H1 (cell line): ENCODE measurements around the gene CDH16. TPM values are rescaled to one million over a fixed set of nuclear protein-coding genes. Genes with fewer than 3 reads are reported as not detected.

ENCODE experiments used
- CTCF ChIA-PET: fragments of 300-600 bp; sonication (Branson Sonifier 250); formaldehyde crosslinking; loops from one replicate; lab custom pipeline; 2021; ENCODE audit not compliant: partially characterized antibody; lab: Charles Lee
- POLR2A ChIA-PET: fragments of 300-600 bp; sonication (Branson Sonifier 250); formaldehyde crosslinking; loops from one replicate; lab custom pipeline; 2021; ENCODE audit warnings: inconsistent platforms; ENCODE audit not compliant: partially characterized antibody; lab: Charles Lee
- DNase-seq, 2 experiments: peaks; one replicate each; pipeline versions ENCODE4 v3.0.0 to v3.0.0-alpha.2; 2010 to 2022; ENCODE audit warnings: low spot score in 2 of 2, low read depth in 1 of 2, mixed read lengths in 1 of 2
- FAIRE-seq: peaks from 2 replicates; lab custom pipeline; 2011; peaks lifted over from hg19 to GRCh38; lab: Jason Lieb, UNC
- H2AFZ ChIP-seq: 2 replicates; pipeline ENCODE4 v1.8.1; 2012; ENCODE audit warnings: low read length, inconsistent platforms
- H2AK5ac ChIP-seq: 2 replicates; pipeline ENCODE4 v1.6.1; 2013; ENCODE audit warnings: low read depth, low read length
- H2BK120ac ChIP-seq: replicated peaks from 2 replicates; pipeline ENCODE3; 2013; ENCODE audit warnings: low read depth, low read length, inconsistent platforms
- H2BK12ac ChIP-seq: 2 replicates; pipeline ENCODE4 v1.6.1; 2013; ENCODE audit warnings: low read depth, low read length
- H2BK15ac ChIP-seq: 2 replicates; pipeline ENCODE4 v1.6.1; 2013; ENCODE audit warnings: low read length
- H2BK20ac ChIP-seq: 2 replicates; pipeline ENCODE4 v1.6.1; 2013; ENCODE audit warnings: low read length
- H2BK5ac ChIP-seq: 2 replicates; pipeline ENCODE4 v1.6.1; 2013; ENCODE audit warnings: low read depth, low read length
- H3K14ac ChIP-seq: 2 replicates; pipeline ENCODE4 v1.6.1; 2013; ENCODE audit warnings: inconsistent platforms; ENCODE audit not compliant: insufficient read length
- H3K18ac ChIP-seq: 2 replicates; pipeline ENCODE4 v1.6.1; 2013; ENCODE audit warnings: low read length; ENCODE audit errors: extremely low read depth
- H3K23ac ChIP-seq: 2 replicates; pipeline ENCODE4 v1.6.1; 2013; ENCODE audit warnings: inconsistent platforms; ENCODE audit not compliant: insufficient read length
- H3K23me2 ChIP-seq: 2 replicates; pipeline ENCODE4 v1.6.1; 2013; ENCODE audit warnings: low read depth, low read length
- H3K27ac ChIP-seq: 2 replicates; pipeline ENCODE4 v1.6.1; 2011; ENCODE audit warnings: low read depth, low read length, inconsistent platforms
- H3K27me3 ChIP-seq, 4 experiments: replicated peaks in 1 of 4; 1 replicate in 1 of 4; 2 replicates in 3 of 4; pipeline versions ENCODE4 v1.6.1 to v1.8.1; 2011 to 2013; ENCODE audit warnings: low read length in 3 of 4, mild to moderate bottlenecking in 3 of 4, inconsistent platforms in 2 of 4, mixed read lengths in 2 of 4, moderate library complexity in 1 of 4; ENCODE audit not compliant: control insufficient read depth in 3 of 4, insufficient read depth in 3 of 4; ENCODE audit errors: extremely low read depth in 1 of 4
- H3K36me3 ChIP-seq, 4 experiments: 2 replicates each; pipeline versions ENCODE4 v1.6.1 to v1.8.1; 2011 to 2013; ENCODE audit warnings: mild to moderate bottlenecking in 4 of 4, low read length in 3 of 4, moderate library complexity in 2 of 4, control low read depth in 1 of 4, inconsistent platforms in 1 of 4; ENCODE audit not compliant: insufficient read depth in 4 of 4, control insufficient read depth in 2 of 4
- H3K4ac ChIP-seq: replicated peaks from 2 replicates; pipeline ENCODE3; 2013; ENCODE audit warnings: low read length, low read depth, mixed read lengths, inconsistent platforms; ENCODE audit not compliant: insufficient read length
- H3K4me1 ChIP-seq, 4 experiments: replicated peaks in 1 of 4; 1 replicate in 1 of 4; 2 replicates in 3 of 4; pipeline versions ENCODE4 v1.6.1 to v1.8.1; 2011 to 2013; ENCODE audit warnings: low read length in 3 of 4, inconsistent platforms in 2 of 4, mixed read lengths in 1 of 4; ENCODE audit not compliant: insufficient read depth in 4 of 4, control insufficient read depth in 3 of 4
- H3K4me2 ChIP-seq, 2 experiments: 2 replicates each; pipeline versions ENCODE4 v1.6.1 to v1.8.1; 2011 to 2013; ENCODE audit warnings: low read depth in 2 of 2, low read length in 2 of 2, control low read depth in 1 of 2, inconsistent platforms in 1 of 2, mild to moderate bottlenecking in 1 of 2; ENCODE audit not compliant: insufficient read depth in 1 of 2
- H3K4me3 ChIP-seq, 4 experiments: fragments of 200-600, 300-600 bp in 1 of 4; sonication (generic), shearing (Covaris generic), sonication (Bioruptor Twin) in 1 of 4; 2 replicates each; pipeline versions ENCODE4 v1.5.1 to v1.8.1; 2011 to 2016; ENCODE audit warnings: low read length in 4 of 4, low read depth in 3 of 4, control low read depth in 2 of 4, inconsistent platforms in 2 of 4, mild to moderate bottlenecking in 2 of 4, mixed read lengths in 1 of 4, moderate library complexity in 1 of 4; ENCODE audit not compliant: insufficient read depth in 2 of 4; ENCODE audit errors: extremely low read depth in 1 of 4
- H3K56ac ChIP-seq: replicated peaks from 2 replicates; pipeline ENCODE3; 2013; ENCODE audit warnings: low read depth, mild to moderate bottlenecking, mixed read lengths, low read length, inconsistent platforms; ENCODE audit not compliant: insufficient read length
- H3K79me1 ChIP-seq: 2 replicates; pipeline ENCODE4 v1.6.1; 2013; ENCODE audit warnings: low read depth, low read length, control low read depth
- H3K79me2 ChIP-seq, 2 experiments: 2 replicates each; pipeline versions ENCODE4 v1.6.1 to v1.8.1; 2012 to 2013; ENCODE audit warnings: low read length in 2 of 2, mild to moderate bottlenecking in 2 of 2, inconsistent platforms in 1 of 2; ENCODE audit not compliant: insufficient read depth in 2 of 2, control insufficient read depth in 1 of 2
- H3K9ac ChIP-seq, 4 experiments: replicated peaks in 1 of 4; 1 replicate in 1 of 4; 2 replicates in 3 of 4; pipeline versions ENCODE4 v1.6.1 to v1.8.1; 2011 to 2013; ENCODE audit warnings: low read depth in 3 of 4, low read length in 3 of 4, control low read depth in 2 of 4, mild to moderate bottlenecking in 2 of 4, moderate library complexity in 2 of 4, inconsistent platforms in 1 of 4; ENCODE audit errors: extremely low read depth in 1 of 4
- H3K9me3 ChIP-seq, 2 experiments: 2 replicates each; pipeline versions ENCODE4 v1.6.1 to v1.8.1; 2012 to 2013; ENCODE audit warnings: mild to moderate bottlenecking in 2 of 2, moderate library complexity in 2 of 2, control low read depth in 1 of 2, inconsistent platforms in 1 of 2, low read depth in 1 of 2, low read length in 1 of 2, mixed read lengths in 1 of 2; ENCODE audit not compliant: insufficient read depth in 2 of 2
- H4K20me1 ChIP-seq, 2 experiments: replicated peaks in 1 of 2; 2 replicates each; pipeline versions ENCODE3 to v1.8.1; 2011 to 2013; ENCODE audit warnings: inconsistent platforms in 2 of 2, low read length in 2 of 2, mild to moderate bottlenecking in 1 of 2; ENCODE audit not compliant: insufficient read depth in 2 of 2, control insufficient read depth in 1 of 2
- H4K5ac ChIP-seq: 2 replicates; pipeline ENCODE4 v1.6.1; 2013; ENCODE audit warnings: low read length, low read depth, mixed read lengths, inconsistent platforms; ENCODE audit not compliant: insufficient read length
- H4K8ac ChIP-seq: 2 replicates; pipeline ENCODE4 v1.8.0; 2013; ENCODE audit warnings: mild to moderate bottlenecking, moderate library complexity, low read length, inconsistent platforms; ENCODE audit not compliant: insufficient read depth; ENCODE audit errors: extremely low read depth
- H4K91ac ChIP-seq: replicated peaks from 2 replicates; pipeline ENCODE3; 2013; ENCODE audit warnings: low read length, mixed read lengths, inconsistent platforms; ENCODE audit not compliant: insufficient read length
- ASH2L ChIP-seq: fragments of 200-600, 300-600 bp; sonication (generic); IDR thresholded peaks from one replicate; pipeline ENCODE4 v1.7.1; 2017; ENCODE audit warnings: low read length
- CHD2 ChIP-seq: IDR thresholded peaks from 2 replicates; pipeline ENCODE4 v1.6.1; 2012; ENCODE audit warnings: low read length, improper control_type of control experiment
- MAX ChIP-seq: IDR thresholded peaks from 2 replicates; pipeline ENCODE4 v1.6.1; 2012; ENCODE audit warnings: inconsistent platforms
- POU5F1 ChIP-seq: IDR thresholded peaks from 2 replicates; pipeline ENCODE4 v1.6.1; 2011; ENCODE audit warnings: low read depth, mild to moderate bottlenecking, low read length, moderate library complexity
- SP4 ChIP-seq: IDR thresholded peaks from 2 replicates; pipeline ENCODE4 v1.6.1; 2012; ENCODE audit warnings: low read length, inconsistent platforms
- WGBS, 2 experiments: shearing (Covaris generic) in 1 of 2; methylation state at CpG; one replicate each; pipeline versions ENCODE4 v1.1.6 to v1.1.7; 2013 to 2015; ENCODE audit warnings: low lambda C conversion rate in 2 of 2, mixed read lengths in 2 of 2, inconsistent platforms in 1 of 2, low coverage in 1 of 2, missing lambda C conversion rate in 1 of 2; ENCODE audit not compliant: insufficient replicate concordance in 2 of 2, insufficient coverage in 1 of 2, insufficient read length in 1 of 2; ENCODE audit errors: extremely low coverage in 1 of 2, missing lambda C conversion rate in 1 of 2; 5-methylcytosine and 5-hydroxymethylcytosine counted together
- polyA plus RNA-seq, 7 experiments: library from polyadenylated mRNA; depleted of rRNA in 3 of 7; stranded (reverse) in 5 of 7; unstranded in 2 of 7; fragments of >200 nt in 5 of 7; fragments of 200-250 nt in 2 of 7; gene quantifications; 1 replicate in 5 of 7; 2 replicates in 1 of 7; 4 replicates in 1 of 7; pipeline versions ENCODE4 v1.2.1 to v1.2.3, GENCODE V29; 2011 to 2013; ENCODE audit warnings: missing spikeins in 2 of 7, mixed read lengths in 2 of 7
- total RNA-seq: library from RNA; stranded (reverse); fragmentation: NEBNext Ultra II Directional; extraction: Animal tissue kit (Norgen Biotek cat#: 25700); gene quantifications from 2 replicates; pipeline ENCODE4 v1.2.1, GENCODE V29; 2021

CDH16 gene
- total and polyA plus RNA-seq, 2 of the 8 experiments (the other 6 are each of a cell fraction or from before 2014, with no cell fraction given): not detected

GRCh38 chr16:66908762-66909559 is 9.7 kb downstream of the CDH16 start:
- FAIRE-seq: no peak
- no peak overlapping the region; the same call in 1 of the 2 replicates for H4K8ac ChIP-seq
- peaks cover 0 to 2% of the 10 kb centered on the region in 2 experiments for H4K20me1 ChIP-seq
- TF ChIP-seq MAX (no peak), POU5F1 (no peak), ASH2L (no peak), SP4 (no peak), CHD2 (no peak)
- H2BK120ac ChIP-seq: no peak overlapping the region
- no peak overlapping the region for H2BK5ac ChIP-seq
- no peak for DNase-seq
- no peak overlapping the region for H3K4ac ChIP-seq
- H3K23me2 ChIP-seq: no peaks in the 10 kb centered on the region
- no peaks in the 10 kb centered on the region; a peak in 3 of 7 replicates for H3K27me3 ChIP-seq
- H3K79me1 ChIP-seq: no peaks in the 10 kb centered on the region
- no peaks in the 10 kb centered on the region for H3K9me3 ChIP-seq
- no peaks in the 10 kb centered on the region for H3K36me3 ChIP-seq
- no peak overlapping the region for H4K5ac ChIP-seq
- ChIA-PET POLR2A (no interaction called here), CTCF (interaction anchor here (0.8 to 42.0 kb wide), 14 partner anchors 7 to 480 kb away, joined by 3 to 1009 read pairs (median 5); partner anchors contain the start of genes CDH16, CIAO2B, PDP2 and RRAD)
- no peak overlapping the region for H3K14ac ChIP-seq
- no peak overlapping the region for H3K4me3 ChIP-seq
- H2BK15ac ChIP-seq: no peak overlapping the region
- H3K4me2 ChIP-seq: no peak overlapping the region
- H2AK5ac ChIP-seq: no peak overlapping the region
- no peak overlapping the region for H3K56ac ChIP-seq
- no peak overlapping the region for H2BK12ac ChIP-seq
- no peak overlapping the region for H4K91ac ChIP-seq
- H3K18ac ChIP-seq: no peak overlapping the region
- H3K4me1 ChIP-seq: peaks cover 0 to 5% (median 0%) of the 10 kb centered on the region in 4 experiments; a peak in 2 of 7 replicates
- no peak overlapping the region for H3K9ac ChIP-seq
- H2BK20ac ChIP-seq: no peak overlapping the region
- H3K79me2 ChIP-seq: no peaks in the 10 kb centered on the region
- WGBS, 2 experiments: 87% methylated on average over 14 of the region's 14 CpGs; no CpG with 5 or more reads in 1 of the 2 experiments
- H2AFZ ChIP-seq: no peak overlapping the region
- no peak overlapping the region for H3K27ac ChIP-seq
- H3K23ac ChIP-seq: no peak overlapping the region
